GM18873 (cell line): ENCODE results near the gene ALCAM.

Experiments used
- ATAC-seq: cut with Tn5 transposase; IDR thresholded peaks from one replicate; pipeline ENCODE4 v1.9.1; 2021; ENCODE audit warnings: mild to moderate bottlenecking, moderate library complexity, moderate number of reproducible peaks; ENCODE audit not compliant: unreplicated experiment, low FRiP score

Gene ALCAM

DNA sequence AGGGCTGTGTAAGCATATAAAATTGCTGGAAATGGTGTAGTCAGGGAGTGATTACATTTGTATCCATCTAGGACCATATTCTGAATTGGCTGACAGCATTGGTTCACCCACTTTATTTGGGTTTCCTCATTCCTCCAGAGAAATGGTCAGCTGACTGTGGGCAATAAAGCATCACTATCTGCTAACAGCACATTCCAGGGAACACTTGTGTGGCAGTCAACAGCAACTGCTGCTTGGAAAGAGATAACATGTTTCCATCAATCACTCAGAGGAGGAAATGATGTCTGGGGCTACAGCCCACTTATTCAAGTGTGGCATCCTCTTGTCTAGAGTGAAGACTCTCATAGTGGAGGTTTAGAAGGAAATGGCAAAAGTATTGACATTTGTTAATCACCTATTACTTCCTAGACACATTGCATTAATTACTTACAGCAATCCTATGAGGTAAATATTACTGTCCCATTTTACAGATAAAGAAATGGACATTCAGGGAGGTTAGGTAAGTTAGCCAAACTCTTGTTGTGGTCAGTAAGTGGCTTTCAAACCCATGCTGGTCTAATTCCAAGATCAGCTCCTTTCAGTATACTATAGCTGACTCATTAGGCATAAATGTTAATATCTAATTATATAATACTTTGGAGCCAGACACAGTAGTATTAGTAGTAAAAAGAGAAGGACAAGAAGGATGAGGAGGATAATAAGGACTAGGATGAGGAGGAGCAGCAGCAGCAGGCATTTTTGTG lies 247.8 kb downstream of the ALCAM start:
- no peak for ATAC-seq

DNA sequence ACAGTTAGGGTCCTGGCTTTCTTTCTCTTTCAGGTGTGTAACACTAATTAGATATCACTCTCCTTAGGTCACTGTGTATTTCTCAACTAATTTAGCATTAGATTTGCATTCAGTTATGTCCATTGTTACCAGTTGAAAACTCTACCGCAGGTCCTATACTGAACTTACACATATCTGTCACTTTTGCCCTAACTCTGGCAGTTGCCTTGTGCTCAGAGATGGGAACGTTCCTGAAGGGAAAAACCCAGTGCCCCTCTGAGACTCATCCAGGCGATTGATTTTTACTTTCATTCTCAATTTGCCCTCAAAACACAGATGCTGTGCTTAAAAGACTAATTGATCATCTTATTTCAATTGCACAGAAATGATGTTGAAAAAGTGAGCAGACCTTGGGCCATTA lies 249.1 kb downstream of the ALCAM start:
- no peak for ATAC-seq

DNA sequence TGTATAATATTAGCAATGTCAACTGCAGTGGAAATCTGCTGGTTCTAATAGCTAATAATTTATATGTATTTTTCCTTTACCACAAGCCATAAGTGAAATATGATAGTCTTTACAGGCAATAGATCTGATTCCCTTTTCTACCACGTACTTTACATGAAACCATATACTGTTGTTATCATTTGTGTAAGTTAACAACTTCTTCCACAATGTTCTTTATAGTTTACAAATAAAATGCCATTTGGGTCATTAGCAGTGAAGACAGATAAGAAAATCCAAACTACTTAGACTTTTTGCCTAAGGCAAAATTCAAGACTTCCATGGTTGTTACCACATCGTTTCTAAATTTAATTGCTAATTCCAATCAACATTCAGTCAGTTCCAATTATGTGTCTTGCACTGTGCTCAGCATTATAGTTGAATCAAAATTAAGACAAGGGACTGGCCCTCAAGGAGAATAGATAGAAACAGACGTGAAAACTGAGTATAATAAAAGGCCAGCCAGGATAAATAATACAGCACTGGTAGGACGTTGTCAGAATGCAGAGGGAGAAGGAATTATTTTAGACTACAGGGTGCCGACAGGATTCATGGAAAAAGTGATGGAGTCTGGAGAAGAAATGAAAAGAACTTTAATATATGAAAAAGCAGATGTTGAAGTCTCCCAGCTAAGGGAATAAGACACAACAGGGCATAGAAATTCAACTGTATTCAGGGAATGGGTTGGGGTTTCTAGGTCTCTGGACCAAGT lies 249.8 kb downstream of the ALCAM start:
- ATAC-seq = no peak

DNA sequence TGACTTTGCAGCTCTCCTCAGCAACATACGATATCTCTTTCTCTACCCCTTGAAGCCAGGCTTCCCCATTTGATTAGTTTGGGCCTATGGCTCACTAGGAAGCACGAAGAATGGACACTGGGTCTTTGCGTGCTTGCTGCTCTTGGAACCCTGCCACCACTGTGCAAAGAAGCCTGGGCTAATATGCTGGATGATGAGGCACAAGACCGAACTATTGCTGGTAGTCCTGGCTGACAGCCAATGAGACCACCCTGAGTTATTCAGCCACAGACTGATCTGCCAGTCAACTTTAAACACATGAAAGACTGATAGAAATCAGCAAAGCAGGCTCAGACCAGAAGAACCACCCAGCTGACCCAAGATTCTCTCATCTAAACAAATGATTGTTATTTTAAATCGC lies 251.8 kb downstream of the ALCAM start:
- ATAC-seq = no peak

- ATAC-seq = no peak
These were observed 252.9 kb downstream of the ALCAM start for GRCh38 chr3:105619651-105620050.

DNA sequence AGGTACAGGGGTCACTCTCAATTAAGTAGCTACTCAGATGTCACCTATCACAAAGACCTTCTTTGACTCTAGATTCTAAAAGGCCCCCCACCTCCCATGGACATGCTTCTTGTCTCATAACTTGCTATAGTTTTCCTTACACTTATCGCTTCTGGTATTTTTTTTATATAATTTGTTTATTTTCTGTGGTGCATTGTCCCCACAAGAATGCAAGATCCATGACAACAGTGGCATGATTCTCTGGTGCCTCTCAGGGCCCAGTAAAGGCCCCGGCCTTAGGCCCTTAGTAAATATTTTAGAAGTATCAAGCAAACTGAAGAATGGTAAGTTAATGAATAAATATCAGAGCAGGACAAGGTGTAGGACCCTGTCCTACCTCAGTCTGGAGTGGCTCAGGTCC lies 253.5 kb downstream of the ALCAM start:
- ATAC-seq = no peak

DNA sequence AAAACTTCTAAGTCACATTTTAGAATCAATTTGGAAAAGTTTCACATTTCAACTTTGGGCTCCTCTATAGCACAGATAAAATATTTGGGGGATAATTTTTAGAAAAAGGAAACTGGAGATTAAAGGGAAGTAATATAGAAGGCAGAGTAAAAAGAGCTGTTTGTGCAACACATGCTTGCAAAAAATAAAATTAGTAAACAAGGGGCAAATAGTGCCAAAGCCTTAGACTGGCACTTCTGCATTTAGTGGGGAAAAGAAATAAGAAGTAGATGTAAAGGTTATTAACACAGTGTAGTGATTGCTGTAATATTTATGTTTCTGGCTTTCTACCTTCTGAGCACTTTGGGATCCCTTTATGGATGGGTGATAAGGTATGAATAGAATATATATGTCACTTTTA lies 255.5 kb downstream of the ALCAM start:
- no peak for ATAC-seq
